22Rv1 (cell line): ENCODE measurements around the gene MEF2C.
"Not testable (repeated sequence)": the region's sequence is repeated elsewhere in the genome, so short reads cannot be mapped to it uniquely, and the experiment has no call there.

ENCODE experiments used
- ZFX ChIP-seq: fragments of 450-650 bp; IDR thresholded peaks from 2 replicates; pipeline ENCODE4 v1.6.1; 2017; ENCODE audit warnings: antibody characterized with exemption, borderline replicate concordance
- TF ChIP-seq, protein P1 (sequence below): fragments of 450-650 bp; IDR thresholded peaks from 2 replicates; pipeline ENCODE4 v1.5.1; 2017; ENCODE audit warnings: mild to moderate bottlenecking

DNA sequence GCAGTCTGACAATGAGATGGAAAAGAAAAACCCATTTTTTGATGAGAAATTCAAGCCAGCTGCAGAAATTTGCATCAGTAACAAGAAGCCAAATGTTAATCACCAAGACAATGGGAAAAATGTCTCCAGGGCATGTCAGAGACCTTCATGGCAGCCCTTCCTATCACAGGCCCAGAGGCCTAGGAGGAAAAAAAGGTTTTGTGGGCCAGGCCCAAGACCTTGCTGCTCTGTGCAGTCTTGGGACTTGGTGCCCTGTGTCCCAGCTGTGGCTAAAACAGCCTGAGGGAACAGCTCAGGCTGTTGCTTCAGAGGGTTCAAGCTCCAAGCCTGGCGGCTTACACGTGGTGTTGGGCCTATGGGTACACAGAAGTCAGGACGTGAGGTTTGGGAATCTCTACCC is 26.6 kb downstream of the MEF2C start:
- TF ChIP-seq, protein P1, sequence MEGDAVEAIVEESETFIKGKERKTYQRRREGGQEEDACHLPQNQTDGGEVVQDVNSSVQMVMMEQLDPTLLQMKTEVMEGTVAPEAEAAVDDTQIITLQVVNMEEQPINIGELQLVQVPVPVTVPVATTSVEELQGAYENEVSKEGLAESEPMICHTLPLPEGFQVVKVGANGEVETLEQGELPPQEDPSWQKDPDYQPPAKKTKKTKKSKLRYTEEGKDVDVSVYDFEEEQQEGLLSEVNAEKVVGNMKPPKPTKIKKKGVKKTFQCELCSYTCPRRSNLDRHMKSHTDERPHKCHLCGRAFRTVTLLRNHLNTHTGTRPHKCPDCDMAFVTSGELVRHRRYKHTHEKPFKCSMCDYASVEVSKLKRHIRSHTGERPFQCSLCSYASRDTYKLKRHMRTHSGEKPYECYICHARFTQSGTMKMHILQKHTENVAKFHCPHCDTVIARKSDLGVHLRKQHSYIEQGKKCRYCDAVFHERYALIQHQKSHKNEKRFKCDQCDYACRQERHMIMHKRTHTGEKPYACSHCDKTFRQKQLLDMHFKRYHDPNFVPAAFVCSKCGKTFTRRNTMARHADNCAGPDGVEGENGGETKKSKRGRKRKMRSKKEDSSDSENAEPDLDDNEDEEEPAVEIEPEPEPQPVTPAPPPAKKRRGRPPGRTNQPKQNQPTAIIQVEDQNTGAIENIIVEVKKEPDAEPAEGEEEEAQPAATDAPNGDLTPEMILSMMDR: not testable (repeated sequence)
- not testable (repeated sequence) for TF ChIP-seq ZFX
